Activated effector memory CD4-positive, alpha-beta T cell treated with anti-CD3 and anti-CD28 coated beads, Interleukin-2, amount 50 U/mL, for 16 hours (primary cell): ENCODE measurements around the gene EMC9.
"Not testable (repeated sequence)": the region's sequence is repeated elsewhere in the genome, so short reads cannot be mapped to it uniquely, and the experiment has no call there.

Source experiments
- DNase-seq: peaks from one replicate; pipeline ENCODE4 v3.0.0-alpha.2; 2020

Gene EMC9

DNA sequence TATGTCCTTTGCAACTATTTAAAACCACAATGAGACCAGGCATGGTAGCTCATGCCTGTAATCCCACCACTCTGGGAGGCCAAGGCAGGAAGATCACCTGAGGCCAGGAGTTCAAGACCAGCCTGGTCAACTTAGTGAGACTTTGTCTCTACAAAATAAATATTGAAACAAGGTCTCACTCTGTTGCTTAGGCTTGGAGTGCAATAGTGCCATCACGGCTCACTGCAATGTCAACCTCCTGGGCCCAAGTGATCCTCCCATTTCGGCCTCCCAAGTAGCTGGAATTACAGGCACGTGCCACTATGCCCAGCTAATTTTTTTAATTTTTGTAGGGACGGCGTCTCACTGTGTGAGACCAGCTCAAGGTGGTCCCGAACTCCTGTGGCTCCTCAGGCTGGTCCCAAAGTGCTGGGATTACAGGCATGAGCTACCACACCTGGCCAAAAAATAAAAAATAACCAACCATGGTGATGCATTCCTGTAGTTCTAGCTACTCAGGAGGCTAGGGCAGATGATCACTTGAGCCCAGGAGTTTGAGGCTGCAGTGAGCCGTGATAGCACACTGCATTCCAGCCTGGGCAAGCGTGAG, 11.9 kb downstream of the EMC9 start:
- DNase-seq = no peak

DNA sequence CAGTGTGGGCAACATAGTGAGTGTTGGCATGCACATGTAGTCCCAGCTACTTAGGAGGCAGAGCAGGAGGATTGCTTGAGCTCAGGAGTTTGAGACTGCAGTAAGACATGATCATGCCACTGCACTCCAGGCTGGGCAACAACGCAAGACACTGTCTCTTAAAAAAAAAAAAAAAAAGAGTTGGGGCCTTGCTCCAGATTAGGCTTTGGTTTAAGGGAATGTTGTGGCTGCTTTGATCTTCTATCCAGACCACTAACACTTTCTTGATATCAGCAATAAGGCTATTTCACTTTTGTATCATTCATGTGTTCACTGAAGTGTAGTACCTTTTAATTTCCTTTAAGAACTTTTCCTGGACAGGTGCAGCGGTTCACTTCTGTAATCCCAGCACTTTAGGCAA, 13.7 kb downstream of the EMC9 start:
- DNase-seq = no peak

DNA sequence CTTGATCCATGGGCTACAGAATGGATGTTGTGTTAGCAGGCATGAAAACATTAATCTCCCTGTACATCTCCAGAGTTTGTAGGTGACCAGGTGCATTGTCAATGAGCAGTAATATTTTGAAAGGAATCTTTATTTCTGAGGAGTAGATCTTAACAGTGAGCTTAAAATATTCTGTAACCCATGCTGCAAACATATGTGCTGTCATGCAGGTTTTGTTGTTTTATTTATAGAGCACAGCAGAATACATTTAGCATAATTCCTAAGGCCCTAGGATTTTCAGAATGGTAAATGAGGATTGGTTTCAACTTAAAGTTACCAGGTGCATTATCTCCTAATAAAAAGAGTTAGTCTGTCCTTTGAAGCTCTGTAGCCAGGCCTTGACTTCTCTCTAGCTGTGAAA, 14.5 kb downstream of the EMC9 start:
- no peak for DNase-seq

DNA sequence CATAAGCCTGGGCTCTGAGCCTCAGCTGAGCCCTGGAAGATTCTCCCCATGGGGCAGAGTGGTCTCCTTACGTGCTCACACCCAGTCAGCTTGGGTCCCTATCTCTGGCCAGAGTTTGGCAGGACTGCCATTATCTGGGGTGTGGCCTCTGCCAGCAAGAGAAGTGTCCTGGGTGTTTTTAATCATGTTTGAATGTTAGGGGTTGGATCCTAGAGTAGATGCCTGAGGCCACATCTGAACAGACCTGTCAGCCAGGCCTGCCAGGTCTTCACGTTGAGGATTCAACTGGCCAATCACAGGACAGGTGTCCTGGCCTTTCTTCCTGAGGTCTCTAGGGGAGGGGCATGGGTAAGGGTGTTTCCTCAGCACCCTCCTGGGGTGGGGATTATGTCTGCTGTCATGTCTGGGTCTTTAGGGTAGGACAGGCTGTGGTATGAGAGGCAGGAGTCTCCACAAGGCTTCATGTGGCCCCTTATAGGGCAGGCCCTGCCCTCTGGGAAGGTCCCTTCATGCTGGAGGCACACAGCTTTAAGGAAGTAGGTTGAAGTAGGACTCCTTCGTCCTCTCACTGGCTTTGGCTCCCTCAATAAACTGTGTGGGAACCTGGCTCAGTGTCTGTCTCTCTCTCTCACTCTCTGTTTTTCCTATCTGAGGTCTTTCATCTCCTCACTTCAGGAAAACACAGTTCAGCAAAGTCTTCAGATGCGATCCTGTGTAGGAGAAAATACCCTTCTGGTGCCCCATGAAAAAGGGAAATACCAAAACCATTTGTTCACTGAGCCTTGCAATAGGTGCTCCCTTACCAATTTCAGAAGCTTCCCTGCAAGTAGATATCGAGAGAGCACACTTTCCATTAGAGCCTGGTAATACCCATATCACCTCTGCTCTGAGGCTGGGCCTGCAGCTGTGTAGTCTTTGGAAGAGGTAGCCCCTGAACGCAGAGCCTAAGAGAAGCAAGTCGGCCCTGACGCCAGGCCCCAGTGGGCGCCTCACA, 17.7 kb downstream of the EMC9 start:
- no peak for DNase-seq

- DNase-seq = no peak
Observed at GRCh38 chr14:24122898-24123297, 18.5 kb downstream of the EMC9 start.

GRCh38 chr14:24122416-24122815, 19.0 kb downstream of the EMC9 start:
- DNase-seq = no peak

- no peak for DNase-seq
Observed at GRCh38 chr14:24121210-24121609, 20.2 kb downstream of the EMC9 start.

- no peak for DNase-seq
Observed at GRCh38 chr14:24119691-24120090, 21.7 kb downstream of the EMC9 start.

GRCh38 chr14:24117179-24117578, 24.2 kb downstream of the EMC9 start:
- no peak for DNase-seq

DNA sequence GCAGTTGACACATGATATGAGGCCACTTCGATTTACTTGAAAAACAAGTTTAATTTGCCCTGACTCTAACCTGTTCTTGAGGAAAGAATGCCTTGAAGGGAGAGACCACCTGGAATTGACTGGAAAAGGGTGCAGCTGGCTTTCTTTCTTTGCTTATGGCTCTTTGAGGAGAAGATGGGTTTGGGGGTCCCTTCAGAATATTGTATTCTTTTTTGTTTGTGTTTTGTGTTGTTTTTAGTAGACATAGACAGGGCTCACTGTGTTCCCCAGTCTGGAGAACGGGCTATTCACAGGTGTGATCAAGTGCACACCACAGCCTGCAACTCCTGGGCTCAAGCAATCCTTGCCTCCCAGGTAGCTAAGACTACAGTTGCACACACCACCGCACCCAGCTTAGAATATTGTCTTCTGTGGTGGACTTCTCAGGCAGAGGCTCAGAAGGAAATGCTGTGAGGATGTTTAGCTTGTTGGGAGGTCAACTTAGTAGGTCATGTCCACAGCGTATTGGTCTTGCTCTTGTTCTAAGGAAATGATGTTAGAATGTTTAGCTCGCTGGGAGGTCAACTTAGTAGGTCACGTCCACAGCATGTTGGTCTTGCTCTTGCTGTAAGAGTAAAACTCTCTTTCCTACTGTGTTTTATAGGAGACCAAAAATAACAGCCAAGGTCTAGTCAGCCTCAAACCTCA, 25.1 kb downstream of the EMC9 start:
- DNase-seq = no peak

- DNase-seq = peak; percentile 68
Observed at GRCh38 chr14:24115422-24116127, 25.8 kb downstream of the EMC9 start.

- peak; percentile 99 for DNase-seq
Observed at GRCh38 chr14:24114532-24115421, 26.6 kb downstream of the EMC9 start, which contains the start of the genes DCAF11 and NRL. DCAF11 (plus strand) TSS chr14:24114777; CDS start chr14:24115595, 818 bp downstream. NRL (minus strand) TSS chr14:24114949; CDS start chr14:24082848, 32,101 bp downstream.

DNA sequence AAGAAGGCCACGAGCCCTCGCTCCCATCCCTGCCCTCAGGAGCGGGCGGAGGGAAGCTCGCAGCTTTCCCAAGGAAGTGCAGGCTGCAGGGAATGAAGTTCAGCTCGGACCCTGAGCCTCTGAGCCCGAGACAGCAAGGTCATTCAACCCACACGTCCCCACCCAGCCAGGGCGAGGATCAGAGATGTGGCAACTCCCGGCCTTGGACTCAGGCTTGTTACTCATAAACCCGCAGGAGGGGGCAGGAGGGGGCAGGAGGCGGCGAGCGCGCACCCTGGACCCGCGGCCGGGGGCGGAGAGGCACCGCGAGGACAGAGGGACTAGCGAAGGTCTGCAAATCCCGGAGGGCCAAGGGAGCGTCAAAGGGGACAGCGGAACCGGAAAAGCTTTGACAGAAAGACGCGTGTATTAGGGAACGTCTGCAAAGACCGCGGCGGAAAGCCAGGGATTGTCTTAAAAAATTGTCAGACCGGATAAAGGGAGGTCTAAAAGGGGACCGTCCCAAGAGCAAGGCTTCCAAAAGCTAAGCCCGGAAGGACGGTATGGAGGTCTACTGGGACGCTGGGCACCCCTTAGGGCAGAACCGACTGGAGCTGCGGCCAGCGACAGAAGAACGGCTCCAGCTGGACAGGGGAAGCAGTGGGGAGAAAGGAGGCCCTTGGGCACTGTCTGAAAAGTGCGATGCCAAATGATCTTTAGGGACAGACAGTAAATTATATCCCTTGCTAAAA, 27.4 kb downstream of the EMC9 start:
- DNase-seq = peak; percentile 91

DNA sequence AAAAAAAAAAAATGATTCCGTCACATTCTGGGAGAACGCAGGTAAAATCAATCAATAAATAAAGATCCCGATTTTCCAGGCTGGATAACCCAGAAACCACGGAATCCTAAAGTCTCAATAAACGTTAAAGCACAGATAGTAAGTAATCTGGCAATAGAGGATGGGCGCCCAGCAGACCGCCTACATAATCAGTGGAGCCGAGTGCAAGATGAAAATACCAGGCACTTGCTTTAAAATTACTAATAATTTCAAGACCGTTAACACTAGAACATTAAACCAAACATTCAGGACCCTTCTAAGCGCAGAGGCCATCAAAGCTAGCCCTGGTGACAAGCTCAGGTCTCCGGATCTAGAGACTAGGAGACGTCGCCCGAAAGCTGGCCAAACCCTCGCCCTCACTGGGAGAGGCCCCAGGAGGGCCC, 28.0 kb downstream of the EMC9 start:
- DNase-seq = no peak

GRCh38 chr14:24110523-24110922, 30.9 kb downstream of the EMC9 start:
- DNase-seq = no peak

DNA sequence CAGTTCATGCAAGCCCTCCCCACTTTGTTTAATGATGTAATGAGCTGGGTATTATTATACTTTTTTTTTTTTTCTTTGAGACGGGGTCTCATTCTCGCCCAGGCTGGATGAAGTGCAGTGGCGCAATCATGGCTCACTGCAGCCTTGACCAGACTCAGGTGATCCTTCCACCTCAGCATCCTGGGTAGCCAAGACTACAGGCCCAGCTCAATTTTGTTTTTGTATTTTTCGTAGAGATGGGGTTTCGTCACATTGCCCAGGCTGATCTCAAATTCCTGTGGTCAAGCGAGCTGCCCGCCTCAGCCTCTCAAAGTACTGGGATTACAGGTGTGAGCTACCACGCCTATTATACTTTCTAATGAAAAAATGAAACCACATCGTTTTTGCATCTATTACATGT, 31.3 kb downstream of the EMC9 start:
- DNase-seq = no peak

DNA sequence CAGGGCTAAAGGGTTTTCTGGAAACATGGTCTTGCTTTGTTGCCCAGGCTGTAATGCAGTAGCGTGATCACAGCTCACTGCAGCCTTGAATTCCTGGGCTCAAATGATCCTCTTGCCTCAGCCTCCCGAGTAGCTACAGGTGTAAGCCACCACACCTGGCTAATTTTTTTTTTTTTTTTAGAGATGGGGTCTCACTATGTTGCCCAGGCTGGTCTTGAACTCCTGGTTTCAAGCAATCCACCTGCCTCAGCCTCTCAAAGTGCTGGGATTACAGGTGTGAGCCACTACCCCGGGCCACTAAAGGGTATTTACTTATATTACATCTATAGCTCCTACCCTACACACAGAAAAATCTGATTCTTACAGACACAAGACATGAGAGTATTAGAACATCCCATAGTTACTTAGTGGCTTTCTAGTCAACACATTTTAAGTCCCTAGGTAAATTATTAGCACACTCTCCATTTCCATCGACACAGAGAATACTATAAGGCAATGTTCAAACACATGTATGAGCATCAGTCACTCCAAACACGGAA, 33.0 kb downstream of the EMC9 start:
- DNase-seq = no peak

GRCh38 chr14:24106672-24107271, 34.6 kb downstream of the EMC9 start:
- no peak for DNase-seq

GRCh38 chr14:24105609-24106239, 35.7 kb downstream of the EMC9 start:
- DNase-seq = not testable (repeated sequence)

GRCh38 chr14:24103451-24103850, 37.9 kb downstream of the EMC9 start:
- no peak for DNase-seq
